EH (cell line): ENCODE data around the gene PDCD1.
A peak's percentile ranks its signal among the peaks of the same experiment; 100 is the strongest.

Experiments used
- DNase-seq: peaks from one replicate; pipeline ENCODE4 v3.0.0-alpha.2; 2015; ENCODE audit warnings: low read depth

The PDCD1 gene

GRCh38 chr2:241895712-241896641, 37.3 kb upstream of the PDCD1 start:
- peak; percentile 51 for DNase-seq

DNA sequence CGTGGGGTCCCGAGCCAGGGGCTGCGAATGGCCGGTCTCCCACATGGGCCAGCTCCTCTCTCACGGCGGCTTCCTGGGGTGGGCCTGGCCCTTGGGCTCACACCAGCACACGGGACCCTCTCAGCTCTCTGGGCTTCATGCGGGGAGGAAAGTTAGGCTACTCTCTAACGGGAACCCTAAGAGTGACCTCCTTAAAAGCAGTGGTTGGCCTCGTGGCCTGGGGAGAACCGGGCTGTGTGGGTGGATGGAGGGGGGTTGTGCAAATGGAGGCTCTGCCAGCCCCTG, 36.7 kb upstream of the PDCD1 start:
- DNase-seq = no peak

GRCh38 chr2:241894681-241895426, 36.2 kb upstream of the PDCD1 start:
- DNase-seq = no peak

- no peak for DNase-seq
Observed at GRCh38 chr2:241894056-241894641, 35.5 kb upstream of the PDCD1 start.

GRCh38 chr2:241893265-241893664, 34.6 kb upstream of the PDCD1 start:
- no peak for DNase-seq

GRCh38 chr2:241892299-241893137, 33.8 kb upstream of the PDCD1 start:
- DNase-seq = peak; percentile 36

- DNase-seq = no peak
Observed at GRCh38 chr2:241891988-241892298, 33.2 kb upstream of the PDCD1 start.

DNA sequence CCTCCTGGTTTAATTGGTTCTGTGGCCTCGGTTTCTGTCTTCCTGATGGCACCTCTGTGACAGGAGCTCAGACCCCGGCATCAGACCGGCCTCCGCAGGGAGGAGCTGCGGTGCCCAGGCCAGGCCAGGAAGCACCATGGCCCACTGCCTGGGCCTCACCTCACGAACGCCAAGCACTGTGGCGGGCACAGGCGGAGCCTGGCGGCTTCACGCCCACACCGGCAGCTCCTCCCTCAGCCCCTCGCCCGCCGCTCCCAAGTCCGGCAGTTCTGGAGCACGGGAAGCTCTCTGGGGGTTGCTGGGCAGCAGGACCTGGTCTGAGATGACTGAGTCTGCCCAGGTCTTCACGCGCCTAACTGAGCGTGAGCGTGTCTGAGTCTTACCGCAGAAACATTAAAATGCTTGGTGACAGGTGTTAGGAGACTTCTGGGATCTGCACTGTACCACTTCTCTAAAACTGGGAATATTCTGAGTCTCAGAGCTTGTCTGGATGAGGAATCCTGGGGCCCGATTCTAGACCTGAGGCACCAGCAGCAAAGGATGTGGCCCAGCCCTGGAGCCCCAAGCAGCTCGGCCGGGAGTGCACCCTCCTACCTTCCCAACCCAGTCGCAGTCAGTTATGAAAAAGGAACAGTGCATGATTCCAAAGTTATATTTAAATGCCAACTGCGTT, 32.8 kb upstream of the PDCD1 start:
- no peak for DNase-seq

DNA sequence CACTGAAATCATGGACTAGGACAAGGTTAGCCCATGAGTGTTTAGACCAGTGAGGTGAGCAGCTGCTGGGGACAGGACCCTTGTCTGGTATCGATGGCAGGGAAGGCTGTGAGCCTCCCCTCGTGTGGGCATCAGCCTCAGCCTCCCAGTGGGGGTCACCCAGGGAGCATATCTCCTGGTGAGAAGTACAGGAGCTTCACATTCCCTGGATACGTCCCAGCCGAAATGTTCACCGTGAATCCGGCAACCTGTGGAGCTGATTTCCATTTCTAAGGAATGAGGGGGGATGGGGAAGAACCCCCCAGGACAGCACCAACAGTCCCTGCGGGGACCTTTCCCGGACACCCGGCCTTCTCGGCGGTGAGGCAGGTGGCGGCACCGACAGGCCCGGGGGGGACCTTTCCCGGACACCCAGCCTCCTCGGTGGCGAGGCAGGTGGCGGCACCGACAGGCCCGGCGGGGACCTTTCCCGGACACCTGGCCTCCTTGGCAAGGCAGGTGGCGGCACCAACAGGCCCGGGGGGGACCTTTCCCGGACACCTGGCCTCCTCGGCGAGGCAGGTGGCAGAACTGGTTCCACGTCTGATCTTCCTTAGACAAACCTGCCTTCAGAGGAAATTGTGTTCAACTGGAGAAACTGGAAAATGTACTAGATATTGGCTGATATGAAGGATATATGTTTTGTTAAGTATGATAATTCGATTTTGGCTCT, 32.0 kb upstream of the PDCD1 start:
- DNase-seq = no peak

DNA sequence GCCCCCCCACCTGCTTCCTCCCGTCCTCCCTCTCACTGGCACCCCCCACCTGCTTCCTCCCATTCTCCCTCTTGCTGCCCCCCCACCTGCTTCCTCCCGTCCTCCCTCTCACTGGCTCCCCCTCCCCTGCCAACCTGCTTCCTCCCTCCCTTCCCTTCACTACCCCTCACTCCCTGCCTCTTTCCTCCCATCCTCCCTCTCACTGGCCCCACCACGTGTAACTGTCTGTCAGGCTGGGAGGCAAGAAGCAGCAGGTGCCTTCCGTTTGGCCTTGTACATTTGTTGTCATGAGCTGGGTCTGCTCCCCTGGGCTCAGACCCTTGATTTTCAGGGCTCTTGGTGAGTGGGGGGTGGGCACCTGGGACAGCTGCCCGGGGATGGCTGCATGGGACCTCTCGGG, 29.9 kb upstream of the PDCD1 start:
- DNase-seq = no peak

DNA sequence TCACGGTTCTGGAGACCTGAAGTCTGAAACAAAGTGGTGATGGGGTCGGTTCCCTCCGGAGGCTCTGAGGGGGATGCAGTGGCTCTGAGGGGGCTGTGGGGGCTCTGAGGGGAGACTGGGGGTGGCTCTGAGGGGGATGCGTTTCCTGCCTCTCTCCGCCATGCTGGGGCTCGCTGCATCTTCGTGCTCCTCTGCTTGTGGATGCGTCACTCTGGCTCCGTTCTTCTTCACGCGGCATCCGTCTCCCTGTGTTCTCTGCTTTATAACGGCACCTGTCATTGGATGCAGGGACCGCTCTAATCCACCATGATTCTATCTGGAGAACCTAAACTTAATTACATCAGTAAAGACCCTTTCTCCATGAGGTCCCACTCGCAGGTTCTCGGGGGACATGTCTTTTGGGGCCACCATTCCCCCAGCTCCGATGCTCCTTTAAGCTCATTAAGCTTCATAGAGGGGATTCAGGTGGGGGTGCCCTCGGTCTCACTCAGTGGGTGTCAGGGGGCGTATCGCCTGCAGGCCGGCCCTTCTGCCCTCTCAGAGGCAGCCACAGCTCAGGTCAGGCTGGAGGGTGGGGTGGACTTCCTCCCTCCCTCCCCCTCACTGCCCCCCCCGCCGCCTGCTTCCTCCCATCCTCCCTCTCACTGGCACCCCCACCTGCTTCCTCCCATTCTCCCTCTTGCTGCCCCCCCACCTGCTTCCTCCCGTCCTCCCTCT, 29.3 kb upstream of the PDCD1 start:
- DNase-seq = no peak

DNA sequence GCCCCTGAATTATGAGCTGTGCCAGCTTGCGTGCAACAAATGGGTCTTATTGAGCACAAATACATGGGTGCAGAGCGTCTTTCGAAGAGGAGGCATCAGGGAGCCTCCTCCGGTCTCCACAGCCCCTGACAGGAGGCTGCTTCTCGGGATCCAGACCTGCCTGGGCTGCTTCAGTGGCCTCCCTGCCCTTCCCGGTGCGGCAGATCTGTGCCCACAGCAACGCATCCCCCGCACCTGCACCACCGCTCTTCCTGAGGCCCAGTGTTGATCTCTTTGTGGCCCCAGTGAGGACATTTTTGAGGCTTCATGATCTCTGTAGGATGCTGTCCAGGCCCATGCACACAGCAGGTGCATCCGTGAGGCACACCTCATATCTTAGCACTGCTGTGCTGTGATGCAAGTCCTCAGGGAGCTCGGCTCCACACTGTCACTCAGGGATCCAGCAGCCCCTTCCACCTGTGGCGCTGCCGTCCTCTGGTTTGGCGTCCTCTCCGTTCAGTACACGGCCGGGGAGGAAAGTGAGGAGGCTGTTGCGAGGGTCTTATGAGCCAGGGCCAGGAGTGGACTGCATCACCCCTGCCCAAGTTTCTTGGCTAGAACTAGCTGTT, 28.2 kb upstream of the PDCD1 start:
- DNase-seq = no peak

GRCh38 chr2:241885946-241886643, 27.4 kb upstream of the PDCD1 start:
- DNase-seq = no peak

GRCh38 chr2:241885291-241885945, 26.7 kb upstream of the PDCD1 start:
- no peak for DNase-seq

DNA sequence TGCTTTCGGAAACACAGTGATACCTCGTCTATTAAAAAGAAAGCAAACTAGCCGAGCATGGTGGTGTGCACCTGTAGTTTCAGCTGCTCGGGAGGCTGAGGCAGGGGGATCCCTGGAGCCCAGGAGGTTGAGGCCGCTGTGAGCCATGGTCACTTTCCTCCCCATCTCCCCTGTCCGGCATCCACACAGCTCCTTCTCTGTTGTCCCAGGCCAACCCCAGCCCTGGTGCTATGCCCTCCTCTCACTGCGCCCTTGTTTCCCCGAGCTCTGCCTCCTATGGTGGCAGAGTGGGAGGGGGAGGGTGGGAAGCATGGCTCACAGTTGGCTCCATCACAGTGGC, 26.2 kb upstream of the PDCD1 start:
- DNase-seq = no peak

GRCh38 chr2:241882091-241882625, 23.5 kb upstream of the PDCD1 start:
- peak; percentile 58 for DNase-seq

GRCh38 chr2:241880311-241881073, 21.8 kb upstream of the PDCD1 start:
- DNase-seq = no peak

DNA sequence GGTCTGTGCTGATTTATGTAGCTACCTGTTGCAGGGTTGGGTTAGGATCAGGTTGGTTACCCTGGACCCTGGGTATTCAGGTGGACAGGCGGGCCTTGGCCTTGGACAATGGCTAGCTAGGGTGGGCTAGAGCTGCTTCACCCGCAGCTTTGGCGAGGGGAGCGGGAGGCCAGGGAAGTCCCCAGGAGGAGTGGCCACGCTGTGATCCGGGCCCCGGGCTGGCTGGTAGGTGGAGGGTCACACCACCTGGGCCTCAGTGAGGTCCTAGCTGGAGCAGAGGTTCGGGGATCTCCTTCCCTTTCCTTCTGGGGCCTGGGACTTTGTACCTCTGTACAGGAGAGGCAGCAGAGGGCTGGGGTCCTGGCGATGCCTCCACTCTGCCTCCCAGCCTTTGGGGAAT, 20.6 kb upstream of the PDCD1 start:
- DNase-seq = no peak
